GM23338 (cell line): ENCODE data around the gene CLCNKA. TPM values are rescaled to one million over a fixed set of nuclear protein-coding genes. Genes with fewer than 3 reads are reported as not detected.

Experiments used
- ATAC-seq: fragments of 200-7000 bp; cut with Tn5 transposase; 3 replicates; pipeline ENCODE4 v1.9.1; 2020
- DNase-seq: peaks from one replicate; pipeline ENCODE4 v3.0.0-alpha.2; 2015; ENCODE audit warnings: low spot score
- H2AFZ ChIP-seq: fragments of 200-600 bp; sonication (generic); 2 replicates; pipeline ENCODE4 v1.8.0; 2016; ENCODE audit warnings: antibody characterized with exemption, mild to moderate bottlenecking, moderate library complexity
- H3F3A ChIP-seq: fragments of 200-600 bp; sonication (generic); replicated peaks from 2 replicates; pipeline ENCODE4 v1.8.0; 2017; ENCODE audit warnings: antibody characterized with exemption, mixed run types, low read depth
- H3K27ac ChIP-seq: fragments of 200-600 bp; sonication (generic); 2 replicates; pipeline ENCODE4 v1.6.1; 2016; ENCODE audit warnings: low read depth
- H3K27me3 ChIP-seq: fragments of 200-600 bp; sonication (generic); 2 replicates; pipeline ENCODE4 v1.8.0; 2016; ENCODE audit warnings: mild to moderate bottlenecking, mixed run types, moderate library complexity; ENCODE audit not compliant: insufficient read depth
- H3K36me3 ChIP-seq: fragments of 200-600 bp; sonication (generic); 2 replicates; pipeline ENCODE4 v1.8.0; 2016; ENCODE audit warnings: mild to moderate bottlenecking; ENCODE audit not compliant: insufficient read depth
- H3K4me1 ChIP-seq: fragments of 200-600 bp; sonication (generic); 2 replicates; pipeline ENCODE4 v1.8.0; 2016; ENCODE audit warnings: mild to moderate bottlenecking, moderate library complexity; ENCODE audit not compliant: insufficient read depth
- H3K4me2 ChIP-seq: fragments of 200-600 bp; sonication (generic); 2 replicates; pipeline ENCODE4 v1.7.1; 2017; ENCODE audit warnings: mixed run types
- H3K4me3 ChIP-seq: fragments of 200-600 bp; sonication (generic); 2 replicates; pipeline ENCODE4 v1.6.1; 2016; ENCODE audit warnings: mixed run types
- H3K79me2 ChIP-seq: fragments of 200-600 bp; sonication (generic); replicated peaks from 2 replicates; pipeline ENCODE4 v1.8.0; 2017; ENCODE audit warnings: mild to moderate bottlenecking; ENCODE audit not compliant: insufficient read depth
- H3K9me2 ChIP-seq: fragments of 200-600 bp; sonication (generic); 2 replicates; pipeline ENCODE4 v1.8.0; 2017; ENCODE audit not compliant: insufficient read depth
- H4K20me1 ChIP-seq: fragments of 200-600 bp; sonication (generic); replicated peaks from 2 replicates; pipeline ENCODE4 v1.8.0; 2017; ENCODE audit warnings: mild to moderate bottlenecking; ENCODE audit not compliant: insufficient read depth
- H3K27ac Mint-ChIP-seq: 2 replicates; pipeline ENCODE4 v1.8.0; 2020; ENCODE audit warnings: inconsistent platforms, mild to moderate bottlenecking, moderate library complexity, mixed read lengths
- H3K27me3 Mint-ChIP-seq: 3 replicates; pipeline ENCODE4 v1.8.0; 2022; ENCODE audit warnings: low read depth, mild to moderate bottlenecking, moderate library complexity, mixed read lengths, inconsistent platforms; ENCODE audit not compliant: insufficient read depth, poor library complexity
- H3K36me3 Mint-ChIP-seq: 3 replicates; pipeline ENCODE4 v1.8.0; 2021; ENCODE audit warnings: low read depth, mild to moderate bottlenecking, inconsistent platforms, moderate library complexity, mixed read lengths
- H3K4me1 Mint-ChIP-seq: 3 replicates; pipeline ENCODE4 v1.8.0; 2020; ENCODE audit warnings: mild to moderate bottlenecking, inconsistent platforms, mixed read lengths
- H3K4me3 Mint-ChIP-seq: 3 replicates; pipeline ENCODE4 v1.8.0; 2021; ENCODE audit warnings: moderate library complexity, mild to moderate bottlenecking, inconsistent platforms, mixed read lengths
- H3K9me3 Mint-ChIP-seq: 3 replicates; pipeline ENCODE4 v1.8.0; 2020; ENCODE audit warnings: moderate library complexity, mild to moderate bottlenecking, inconsistent platforms, mixed read lengths
- CREB1 ChIP-seq: fragments of 250-450 bp; sonication (Bioruptor Pico); IDR thresholded peaks from 2 replicates; pipeline ENCODE4 v1.5.0; 2020; ENCODE audit warnings: low read depth, mild to moderate bottlenecking, moderate library complexity
- CTCF ChIP-seq, 2 experiments: fragments of 200-600 bp in 1 of 2; sonication (generic) in 1 of 2; conservative IDR thresholded peaks; 2 replicates each; pipeline versions ENCODE4 v1.5.1 to v1.6.1; 2016 to 2017; ENCODE audit warnings: antibody characterized with exemption in 2 of 2, low read depth in 2 of 2, mild to moderate bottlenecking in 2 of 2, moderate library complexity in 1 of 2
- EZH2 ChIP-seq: fragments of 200-600 bp; sonication (generic); IDR thresholded peaks from one replicate; pipeline ENCODE4 v1.8.0; 2017; ENCODE audit warnings: antibody characterized with exemption, mild to moderate bottlenecking, low read depth; ENCODE audit not compliant: unreplicated experiment
- EZH2phosphoT487 ChIP-seq: fragments of 200-600 bp; sonication (generic); IDR thresholded peaks from one replicate; pipeline ENCODE4 v1.8.1; 2018; ENCODE audit warnings: antibody characterized with exemption; ENCODE audit not compliant: unreplicated experiment
- JUNB ChIP-seq: IDR thresholded peaks from one replicate; pipeline ENCODE4 v1.6.1; 2016; ENCODE audit warnings: antibody characterized with exemption; ENCODE audit not compliant: unreplicated experiment
- POLR2AphosphoS5 ChIP-seq: IDR thresholded peaks from 2 replicates; pipeline ENCODE4 v1.6.1; 2016; ENCODE audit warnings: antibody characterized with exemption, low read depth
- ZNF114 ChIP-seq: fragments of 250-450 bp; sonication (Bioruptor Pico); IDR thresholded peaks from 2 replicates; pipeline ENCODE4 v1.5.0; 2020; ENCODE audit warnings: mild to moderate bottlenecking, moderate library complexity
- polyA plus RNA-seq: library from polyadenylated mRNA; unstranded; fragments of >200 nt; fragmentation: Nextera tagmentation; extraction: Ambion mirVana; gene quantifications from 2 replicates; pipeline ENCODE4 v1.2.1, GENCODE V29; 2016
- total RNA-seq: library from RNA; depleted of rRNA; stranded (reverse); fragments of >200 nt; shearing (Covaris generic); gene quantifications from 2 replicates; pipeline ENCODE4 v1.2.3, GENCODE V29; 2014
- TF ChIP-seq, protein P1 (sequence below): IDR thresholded peaks from 2 replicates; pipeline ENCODE4 v1.6.1; 2016; ENCODE audit warnings: antibody characterized with exemption
- TF ChIP-seq, protein P2 (sequence below): IDR thresholded peaks from one replicate; pipeline ENCODE4 v1.6.1; 2018; ENCODE audit warnings: antibody characterized with exemption; ENCODE audit not compliant: unreplicated experiment

Gene CLCNKA
- total and polyA plus RNA-seq, 2 experiments from 2014 or later: 0.59 to 0.76 TPM

- H3K79me2 ChIP-seq: peaks cover 23% of the 10 kb centered on the region
Observed at GRCh38 chr1:15973772-15974171, 48.1 kb upstream of the CLCNKA start.

GRCh38 chr1:15974855-15975254 is 47.0 kb upstream of the CLCNKA start:
- Mint-ChIP-seq H3K4me3 (peak overlapping the region; percentile 91), H3K27me3 (peaks cover 3% of the 10 kb centered on the region), H3K36me3 (peaks cover 22% of the 10 kb centered on the region), H3K9me3 (peaks cover 13% of the 10 kb centered on the region), H3K4me1 (peaks cover 13% of the 10 kb centered on the region), H3K27ac (no peak overlapping the region; the same call in 1 of the 2 replicates)
- Histone ChIP-seq H3K27me3 (no peaks in the 10 kb centered on the region), H3K27ac (no peak overlapping the region), H3K4me1 (peaks cover 8% of the 10 kb centered on the region), H2AFZ (peak overlapping the region; percentile 70; the same call in 1 of the 2 replicates), H3F3A (peaks cover 6% of the 10 kb centered on the region; the same call in 1 of the 2 replicates), H3K79me2 (peaks cover 23% of the 10 kb centered on the region), H3K4me2 (peak overlapping the region; percentile 89), H3K9me2 (no peaks in the 10 kb centered on the region), H3K4me3 (peak overlapping the region; percentile 73), H3K36me3 (no peaks in the 10 kb centered on the region), H4K20me1 (no peaks in the 10 kb centered on the region)
- DNase-seq (no peak), ATAC-seq (no peak; the same call in 2 of the 3 replicates)
- TF ChIP-seq, protein P1, sequence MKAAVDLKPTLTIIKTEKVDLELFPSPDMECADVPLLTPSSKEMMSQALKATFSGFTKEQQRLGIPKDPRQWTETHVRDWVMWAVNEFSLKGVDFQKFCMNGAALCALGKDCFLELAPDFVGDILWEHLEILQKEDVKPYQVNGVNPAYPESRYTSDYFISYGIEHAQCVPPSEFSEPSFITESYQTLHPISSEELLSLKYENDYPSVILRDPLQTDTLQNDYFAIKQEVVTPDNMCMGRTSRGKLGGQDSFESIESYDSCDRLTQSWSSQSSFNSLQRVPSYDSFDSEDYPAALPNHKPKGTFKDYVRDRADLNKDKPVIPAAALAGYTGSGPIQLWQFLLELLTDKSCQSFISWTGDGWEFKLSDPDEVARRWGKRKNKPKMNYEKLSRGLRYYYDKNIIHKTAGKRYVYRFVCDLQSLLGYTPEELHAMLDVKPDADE: no peak
- TF ChIP-seq ZNF114 (CRISPR knock-in tag): no peak
- TF ChIP-seq CTCF (conservative IDR thresholded peaks at IDR 0.05; ENCODE audit: low read depth in 2 of 2): no peak
- no peak for TF ChIP-seq EZH2

More at GRCh38 chr1:15973772-15974171, 48.1 kb upstream of the CLCNKA start:
- peaks cover 8% of the 10 kb centered on the region for H3K4me1 ChIP-seq
- DNase-seq (no peak), ATAC-seq (no peak)
- H4K20me1 ChIP-seq: no peaks in the 10 kb centered on the region
- no peak overlapping the region for H3K4me3 ChIP-seq
- peaks cover 6% of the 10 kb centered on the region; the same call in 1 of the 2 replicates for H3F3A ChIP-seq
- no peak overlapping the region for H3K27ac Mint-ChIP-seq
- peaks cover 13% of the 10 kb centered on the region for H3K4me1 Mint-ChIP-seq
- H3K9me3 Mint-ChIP-seq: peaks cover 18% of the 10 kb centered on the region
- no peaks in the 10 kb centered on the region for H3K9me2 ChIP-seq
- no peak overlapping the region for H3K4me2 ChIP-seq
- no peak overlapping the region for H3K4me3 Mint-ChIP-seq
- peaks cover 32% of the 10 kb centered on the region for H3K36me3 Mint-ChIP-seq
- no peak overlapping the region for H3K27ac ChIP-seq
- TF ChIP-seq ZNF114 (CRISPR knock-in tag) (no peak), CREB1 (CRISPR knock-in tag) (no peak), EZH2phosphoT487 (no peak), POLR2AphosphoS5 (no peak), JUNB (no peak)
- TF ChIP-seq, protein P2, sequence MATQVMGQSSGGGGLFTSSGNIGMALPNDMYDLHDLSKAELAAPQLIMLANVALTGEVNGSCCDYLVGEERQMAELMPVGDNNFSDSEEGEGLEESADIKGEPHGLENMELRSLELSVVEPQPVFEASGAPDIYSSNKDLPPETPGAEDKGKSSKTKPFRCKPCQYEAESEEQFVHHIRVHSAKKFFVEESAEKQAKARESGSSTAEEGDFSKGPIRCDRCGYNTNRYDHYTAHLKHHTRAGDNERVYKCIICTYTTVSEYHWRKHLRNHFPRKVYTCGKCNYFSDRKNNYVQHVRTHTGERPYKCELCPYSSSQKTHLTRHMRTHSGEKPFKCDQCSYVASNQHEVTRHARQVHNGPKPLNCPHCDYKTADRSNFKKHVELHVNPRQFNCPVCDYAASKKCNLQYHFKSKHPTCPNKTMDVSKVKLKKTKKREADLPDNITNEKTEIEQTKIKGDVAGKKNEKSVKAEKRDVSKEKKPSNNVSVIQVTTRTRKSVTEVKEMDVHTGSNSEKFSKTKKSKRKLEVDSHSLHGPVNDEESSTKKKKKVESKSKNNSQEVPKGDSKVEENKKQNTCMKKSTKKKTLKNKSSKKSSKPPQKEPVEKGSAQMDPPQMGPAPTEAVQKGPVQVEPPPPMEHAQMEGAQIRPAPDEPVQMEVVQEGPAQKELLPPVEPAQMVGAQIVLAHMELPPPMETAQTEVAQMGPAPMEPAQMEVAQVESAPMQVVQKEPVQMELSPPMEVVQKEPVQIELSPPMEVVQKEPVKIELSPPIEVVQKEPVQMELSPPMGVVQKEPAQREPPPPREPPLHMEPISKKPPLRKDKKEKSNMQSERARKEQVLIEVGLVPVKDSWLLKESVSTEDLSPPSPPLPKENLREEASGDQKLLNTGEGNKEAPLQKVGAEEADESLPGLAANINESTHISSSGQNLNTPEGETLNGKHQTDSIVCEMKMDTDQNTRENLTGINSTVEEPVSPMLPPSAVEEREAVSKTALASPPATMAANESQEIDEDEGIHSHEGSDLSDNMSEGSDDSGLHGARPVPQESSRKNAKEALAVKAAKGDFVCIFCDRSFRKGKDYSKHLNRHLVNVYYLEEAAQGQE: no peak
- H3K36me3 ChIP-seq: no peaks in the 10 kb centered on the region; the same call in 1 of the 2 replicates
- H3K27me3 Mint-ChIP-seq: peaks cover 3% of the 10 kb centered on the region
- H2AFZ ChIP-seq: no peak overlapping the region
- H3K27me3 ChIP-seq: no peaks in the 10 kb centered on the region
